Lower leg skin (tissue), 4 donors: ENCODE measurements around the gene AMZ2. TPM values are rescaled to one million over a fixed set of nuclear protein-coding genes. Genes with fewer than 3 reads are reported as not detected.

Source experiments
- DNase-seq, 2 donors: peaks; one replicate each; pipeline ENCODE4 v3.0.0-alpha.2; 2019; ENCODE audit warnings: low spot score in 2 of 2
- H3K4me3 ChIP-seq: fragments of 200-600 bp; sonication (generic); 2 replicates; pipeline ENCODE4 v1.5.1; 2017; ENCODE audit warnings: mild to moderate bottlenecking, low read depth; ENCODE audit not compliant: poor library complexity, severe bottlenecking
- CTCF ChIP-seq, 3 donors: fragments of 450-650 bp; IDR thresholded peaks; one replicate each; pipeline ENCODE4 v1.5.1; 2016; ENCODE audit warnings: antibody characterized with exemption in 3 of 3, mild to moderate bottlenecking in 3 of 3, moderate library complexity in 2 of 3
- POLR2A ChIP-seq, 2 donors: fragments of 450-650 bp; IDR thresholded peaks; one replicate each; pipeline ENCODE4 v1.6.1; 2016 to 2017; ENCODE audit warnings: antibody characterized with exemption in 2 of 2, mild to moderate bottlenecking in 1 of 2, moderate library complexity in 1 of 2
- WGBS, 2 donors: methylation state at CpG; one replicate each; pipeline ENCODE4 v1.1.5; 2018; 5-methylcytosine and 5-hydroxymethylcytosine counted together
- intact Hi-C: fragments of 100-400 bp; cut with DNase I; formaldehyde crosslinking; loops from one replicate; pipeline ENCODE4 v1.15.0; 2023; ENCODE audit warnings: low total_unique reads
- total RNA-seq, 4 donors: library from RNA; depleted of rRNA; stranded (reverse); fragments of >200 nt; gene quantifications; one replicate each; pipeline ENCODE4 v1.1.0, GENCODE V29; 2016

The AMZ2 gene
- total RNA-seq, 4 donors from 2014 or later = 25.8 to 55.0 (median 46.2) TPM

- no peak for DNase-seq
- intact Hi-C loops = no loop called here
- no peak for TF ChIP-seq POLR2A (IDR thresholded peaks at IDR 0.05)
- TF ChIP-seq CTCF (IDR thresholded peaks at IDR 0.05) = no peak
- WGBS, 2 donors = 100% methylated on average over 3 of the region's 3 CpGs
- H3K4me3 ChIP-seq = no peak overlapping the region
Observed at GRCh38 chr17:68299817-68300216, 52.0 kb downstream of the AMZ2 start.

GRCh38 chr17:68301438-68301959 lies 53.7 kb downstream of the AMZ2 start:
- intact Hi-C loops = no loop called here
- 67 to 69% methylated on average over 9 of the region's 9 CpGs for WGBS, 2 donors
- H3K4me3 ChIP-seq = no peak overlapping the region
- no peak for DNase-seq
- TF ChIP-seq CTCF (IDR thresholded peaks at IDR 0.05) (no peak), POLR2A (IDR thresholded peaks at IDR 0.05) (no peak)

GRCh38 chr17:68302066-68302564 lies 54.3 kb downstream of the AMZ2 start:
- no peak for DNase-seq
- intact Hi-C loops = no loop called here
- WGBS, 2 donors = 83 to 84% methylated on average over 10 of the region's 10 CpGs

GRCh38 chr17:68302666-68303065 lies 54.8 kb downstream of the AMZ2 start:
- no peak overlapping the region for H3K4me3 ChIP-seq
- no peak for DNase-seq
- TF ChIP-seq CTCF (IDR thresholded peaks at IDR 0.05) (no peak), POLR2A (IDR thresholded peaks at IDR 0.05) (no peak)
- WGBS, 2 donors = 72 to 91% methylated on average over 4 of the region's 4 CpGs
- intact Hi-C loops = no loop called here

More at GRCh38 chr17:68302066-68302564, 54.3 kb downstream of the AMZ2 start:
- no peak overlapping the region for H3K4me3 ChIP-seq
- TF ChIP-seq POLR2A (IDR thresholded peaks at IDR 0.05) (no peak), CTCF (IDR thresholded peaks at IDR 0.05) (no peak)

- no peak for DNase-seq
- no peak overlapping the region for H3K4me3 ChIP-seq
- TF ChIP-seq CTCF (IDR thresholded peaks at IDR 0.05) (no peak), POLR2A (IDR thresholded peaks at IDR 0.05) (no peak)
- intact Hi-C loops = no loop called here
- WGBS, 2 donors = 93 to 96% methylated on average over 6 of the region's 6 CpGs
Observed at GRCh38 chr17:68304706-68305105, 56.9 kb downstream of the AMZ2 start.

- WGBS, 2 donors = 75 to 78% methylated on average over 4 of the region's 4 CpGs
- TF ChIP-seq CTCF (IDR thresholded peaks at IDR 0.05) (no peak), POLR2A (IDR thresholded peaks at IDR 0.05) (no peak)
- intact Hi-C loops = no loop called here
- DNase-seq = no peak
- H3K4me3 ChIP-seq = no peak overlapping the region
Observed at GRCh38 chr17:68305142-68305541, 57.3 kb downstream of the AMZ2 start.
